ENCODE data around the gene HRAS. TPM values are rescaled to one million over a fixed set of nuclear protein-coding genes. Genes with fewer than 3 reads are reported as not detected.
A peak's percentile ranks its signal among the peaks of the same experiment; 100 is the strongest.
"Not testable (repeated sequence)": the region's sequence is repeated elsewhere in the genome, so short reads cannot be mapped to it uniquely, and the experiment has no call there.

HRAS gene
- total RNA-seq, 3 donors from 2014 or later = 41.4 to 50.6 (median 50.1) TPM

GRCh38 chr11:521177-521688, 14.1 kb downstream of the HRAS start:
- no peak for ATAC-seq
- TF ChIP-seq CTCF (IDR thresholded peaks at IDR 0.05) = no peak
- H3K4me3 ChIP-seq = no peak overlapping the region
- peaks cover 3% of the 10 kb centered on the region for H3K9me3 ChIP-seq
- DNase-seq = no peak
- intact Hi-C loops (cut with DNase I, micrococcal nuclease) = no loop called here
- peaks cover 4% of the 10 kb centered on the region for H3K4me1 ChIP-seq (ENCODE audit: low read depth)
- no peaks in the 10 kb centered on the region for H3K36me3 ChIP-seq (ENCODE audit: low read depth)

GRCh38 chr11:520428-521176, 14.8 kb downstream of the HRAS start:
- Histone ChIP-seq H3K4me3 (no peak overlapping the region), H3K36me3 (ENCODE audit: low read depth) (no peaks in the 10 kb centered on the region), H3K4me1 (ENCODE audit: low read depth) (peaks cover 4% of the 10 kb centered on the region), H3K9me3 (peaks cover 3% of the 10 kb centered on the region)
- peak in 1 of 3 donors; percentile 55 for DNase-seq
- ATAC-seq = no peak
- intact Hi-C loops (cut with DNase I, micrococcal nuclease) = no loop called here
- no peak for TF ChIP-seq CTCF (IDR thresholded peaks at IDR 0.05)

- H3K4me1 ChIP-seq (ENCODE audit: low read depth) = peaks cover 4% of the 10 kb centered on the region
- peak; percentile 99 for TF ChIP-seq CTCF (IDR thresholded peaks at IDR 0.05)
- peak overlapping the region; percentile 3 for H3K4me3 ChIP-seq
- H3K9me3 ChIP-seq = peaks cover 3% of the 10 kb centered on the region
- DNase-seq (peak; percentile 93 to 96 (median 95)), ATAC-seq (peak; percentile 99)
- no peaks in the 10 kb centered on the region for H3K36me3 ChIP-seq (ENCODE audit: low read depth)
- intact Hi-C loops (cut with DNase I, micrococcal nuclease) = no loop called here
These were observed 16.7 kb downstream of the HRAS start for GRCh38 chr11:518463-519202.

DNA sequence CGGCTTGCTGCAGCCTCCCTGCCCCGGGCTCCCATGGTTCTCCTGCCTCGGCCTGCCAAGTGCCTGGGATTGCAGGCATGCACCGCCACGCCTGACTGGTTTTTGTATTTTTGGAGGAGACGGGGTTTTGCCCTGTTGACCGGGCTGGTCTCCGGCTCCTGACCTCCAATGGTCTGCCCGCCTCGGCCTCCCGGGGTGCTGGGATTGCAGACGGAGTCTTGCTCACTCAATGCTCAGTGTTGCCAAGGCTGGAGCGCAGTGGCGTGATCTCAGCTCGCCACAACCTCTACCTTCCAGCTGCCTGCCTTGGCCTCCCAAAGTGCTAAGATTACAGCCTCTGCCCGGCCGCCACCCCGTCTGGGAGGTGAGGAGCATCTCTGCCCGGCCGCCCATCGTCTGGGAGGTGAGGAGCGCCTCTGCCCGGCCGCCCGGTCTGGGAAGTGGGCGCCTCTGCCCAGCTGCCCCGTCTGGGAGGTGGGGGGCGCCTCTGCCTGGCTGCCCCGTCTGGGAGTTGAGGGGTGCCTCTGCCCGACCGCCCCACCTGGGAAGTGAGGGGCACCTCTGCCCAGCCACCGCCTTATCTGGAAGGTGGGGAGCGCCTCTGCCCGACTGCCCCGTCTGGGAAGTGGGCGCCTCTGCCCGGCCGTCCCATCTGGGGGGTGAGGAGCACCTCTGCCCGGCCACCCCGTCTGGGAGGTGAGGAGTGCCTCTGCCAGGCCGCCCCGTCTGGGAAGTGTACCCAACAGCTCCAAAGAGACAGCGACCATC, 18.3 kb downstream of the HRAS start:
- intact Hi-C loops (cut with DNase I, micrococcal nuclease); H3K4me1 ChIP-seq (ENCODE audit: low read depth); H3K36me3 ChIP-seq (ENCODE audit: low read depth); H3K4me3 ChIP-seq; ATAC-seq; H3K9me3 ChIP-seq: not testable (repeated sequence)
- DNase-seq = peak in 1 of 3 donors; percentile 59

DNA sequence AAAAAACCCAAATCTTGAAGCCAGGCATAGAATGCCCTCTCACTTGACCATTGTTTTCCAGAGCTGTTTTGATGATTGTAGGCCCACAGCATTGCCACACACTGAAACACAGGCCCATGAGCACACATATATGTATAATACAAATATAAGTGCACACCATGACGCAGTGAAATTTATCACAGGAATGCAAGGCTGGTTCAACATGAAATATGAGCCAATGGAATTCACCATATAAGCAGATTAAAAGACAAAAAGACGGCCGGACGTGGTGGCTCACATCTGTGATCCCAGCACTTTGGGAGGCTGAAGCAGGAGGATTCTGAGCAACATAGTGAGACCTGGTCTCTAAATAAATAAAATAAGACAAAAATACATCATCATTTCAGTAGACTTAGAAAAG, 19.0 kb downstream of the HRAS start:
- Histone ChIP-seq H3K4me3 (no peak overlapping the region), H3K4me1 (ENCODE audit: low read depth) (peaks cover 4% of the 10 kb centered on the region), H3K9me3 (peaks cover 3% of the 10 kb centered on the region), H3K36me3 (ENCODE audit: low read depth) (no peaks in the 10 kb centered on the region)
- intact Hi-C loops (cut with DNase I, micrococcal nuclease) = no loop called here
- no peak for DNase-seq
- TF ChIP-seq CTCF (IDR thresholded peaks at IDR 0.05) = no peak
- ATAC-seq = no peak

Measured in mucosa of descending colon (tissue), 3 donors.